Measurements from ENCODE around the gene SYTL2.

DNA sequence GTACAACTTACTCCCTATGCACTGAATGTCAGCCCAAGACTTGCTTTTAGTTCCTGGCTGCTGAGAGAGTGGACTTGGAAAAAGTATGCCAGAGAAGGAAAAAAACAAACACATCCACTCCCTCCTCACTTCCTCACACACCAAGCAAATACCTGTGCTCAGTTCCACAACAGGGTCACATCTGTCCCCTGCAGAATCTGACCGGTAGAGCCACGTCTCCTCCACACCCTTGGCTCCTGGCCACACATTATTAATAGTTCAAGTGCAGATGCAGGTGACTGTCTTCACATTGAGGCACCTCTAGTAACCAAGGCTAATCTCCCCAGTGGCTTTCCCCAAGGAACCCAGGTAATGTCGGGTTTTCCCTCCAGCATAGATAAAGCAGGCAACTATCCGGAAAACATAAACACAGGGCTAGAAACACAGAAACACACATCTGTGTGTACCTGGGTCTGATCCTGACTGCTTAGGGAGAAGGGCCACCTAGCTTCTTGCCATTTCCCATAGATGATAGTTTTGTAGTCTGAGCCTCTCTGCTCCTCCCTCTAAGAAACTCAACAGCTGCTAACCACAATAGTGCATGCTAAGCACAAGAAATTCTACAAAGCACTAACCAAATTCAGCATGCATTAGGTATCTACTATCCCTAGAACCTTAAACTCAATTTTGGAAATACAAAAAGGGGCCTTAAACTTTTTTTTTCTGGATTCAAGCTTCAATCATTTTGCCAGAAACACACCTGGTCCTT is 10.2 kb downstream of the SYTL2 start:
- TF ChIP-seq, protein P1, sequence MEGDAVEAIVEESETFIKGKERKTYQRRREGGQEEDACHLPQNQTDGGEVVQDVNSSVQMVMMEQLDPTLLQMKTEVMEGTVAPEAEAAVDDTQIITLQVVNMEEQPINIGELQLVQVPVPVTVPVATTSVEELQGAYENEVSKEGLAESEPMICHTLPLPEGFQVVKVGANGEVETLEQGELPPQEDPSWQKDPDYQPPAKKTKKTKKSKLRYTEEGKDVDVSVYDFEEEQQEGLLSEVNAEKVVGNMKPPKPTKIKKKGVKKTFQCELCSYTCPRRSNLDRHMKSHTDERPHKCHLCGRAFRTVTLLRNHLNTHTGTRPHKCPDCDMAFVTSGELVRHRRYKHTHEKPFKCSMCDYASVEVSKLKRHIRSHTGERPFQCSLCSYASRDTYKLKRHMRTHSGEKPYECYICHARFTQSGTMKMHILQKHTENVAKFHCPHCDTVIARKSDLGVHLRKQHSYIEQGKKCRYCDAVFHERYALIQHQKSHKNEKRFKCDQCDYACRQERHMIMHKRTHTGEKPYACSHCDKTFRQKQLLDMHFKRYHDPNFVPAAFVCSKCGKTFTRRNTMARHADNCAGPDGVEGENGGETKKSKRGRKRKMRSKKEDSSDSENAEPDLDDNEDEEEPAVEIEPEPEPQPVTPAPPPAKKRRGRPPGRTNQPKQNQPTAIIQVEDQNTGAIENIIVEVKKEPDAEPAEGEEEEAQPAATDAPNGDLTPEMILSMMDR (conservative IDR thresholded peaks at IDR 0.05; ENCODE audit: low read depth in 2 of 2): no peak
- TF ChIP-seq CREB1 (CRISPR knock-in tag; IDR thresholded peaks at IDR 0.05; ENCODE audit: low read depth) (no peak), POLR2AphosphoS5 (IDR thresholded peaks at IDR 0.05; ENCODE audit: low read depth) (no peak), EZH2phosphoT487 (IDR thresholded peaks at IDR 0.05; ENCODE audit: unreplicated experiment) (no peak)
- TF ChIP-seq, protein P2, sequence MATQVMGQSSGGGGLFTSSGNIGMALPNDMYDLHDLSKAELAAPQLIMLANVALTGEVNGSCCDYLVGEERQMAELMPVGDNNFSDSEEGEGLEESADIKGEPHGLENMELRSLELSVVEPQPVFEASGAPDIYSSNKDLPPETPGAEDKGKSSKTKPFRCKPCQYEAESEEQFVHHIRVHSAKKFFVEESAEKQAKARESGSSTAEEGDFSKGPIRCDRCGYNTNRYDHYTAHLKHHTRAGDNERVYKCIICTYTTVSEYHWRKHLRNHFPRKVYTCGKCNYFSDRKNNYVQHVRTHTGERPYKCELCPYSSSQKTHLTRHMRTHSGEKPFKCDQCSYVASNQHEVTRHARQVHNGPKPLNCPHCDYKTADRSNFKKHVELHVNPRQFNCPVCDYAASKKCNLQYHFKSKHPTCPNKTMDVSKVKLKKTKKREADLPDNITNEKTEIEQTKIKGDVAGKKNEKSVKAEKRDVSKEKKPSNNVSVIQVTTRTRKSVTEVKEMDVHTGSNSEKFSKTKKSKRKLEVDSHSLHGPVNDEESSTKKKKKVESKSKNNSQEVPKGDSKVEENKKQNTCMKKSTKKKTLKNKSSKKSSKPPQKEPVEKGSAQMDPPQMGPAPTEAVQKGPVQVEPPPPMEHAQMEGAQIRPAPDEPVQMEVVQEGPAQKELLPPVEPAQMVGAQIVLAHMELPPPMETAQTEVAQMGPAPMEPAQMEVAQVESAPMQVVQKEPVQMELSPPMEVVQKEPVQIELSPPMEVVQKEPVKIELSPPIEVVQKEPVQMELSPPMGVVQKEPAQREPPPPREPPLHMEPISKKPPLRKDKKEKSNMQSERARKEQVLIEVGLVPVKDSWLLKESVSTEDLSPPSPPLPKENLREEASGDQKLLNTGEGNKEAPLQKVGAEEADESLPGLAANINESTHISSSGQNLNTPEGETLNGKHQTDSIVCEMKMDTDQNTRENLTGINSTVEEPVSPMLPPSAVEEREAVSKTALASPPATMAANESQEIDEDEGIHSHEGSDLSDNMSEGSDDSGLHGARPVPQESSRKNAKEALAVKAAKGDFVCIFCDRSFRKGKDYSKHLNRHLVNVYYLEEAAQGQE (IDR thresholded peaks at IDR 0.05; ENCODE audit: unreplicated experiment): no peak

Data from GM23338 (cell line).